Measurements from ENCODE around the gene SLIT1.

DNA sequence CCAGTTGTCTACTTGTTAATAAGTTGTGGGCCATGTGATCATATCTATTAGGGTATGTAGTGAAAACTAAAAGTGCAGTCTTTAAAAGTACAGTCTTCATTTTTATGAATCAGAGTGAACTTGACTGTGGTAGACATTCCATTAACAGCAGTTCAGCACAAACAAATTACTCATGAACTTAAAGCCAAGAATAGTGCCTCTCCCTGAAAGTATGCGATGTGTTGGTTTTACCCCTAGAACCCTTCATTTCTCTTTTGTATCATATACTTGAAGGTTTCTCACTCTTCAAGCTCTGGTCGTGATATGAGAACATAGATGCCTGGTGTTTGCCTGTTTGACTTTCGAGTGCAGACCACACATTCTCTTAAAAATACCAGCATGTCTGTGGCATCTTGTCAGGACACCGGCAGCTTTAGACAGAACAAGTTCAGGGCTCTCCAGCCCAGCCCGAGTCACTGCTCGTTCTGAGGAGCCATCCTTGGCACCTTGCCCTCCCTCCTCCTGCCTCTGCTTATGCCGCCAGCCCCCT is 194.4 kb downstream of the SLIT1 start:
- TF ChIP-seq, protein P1, sequence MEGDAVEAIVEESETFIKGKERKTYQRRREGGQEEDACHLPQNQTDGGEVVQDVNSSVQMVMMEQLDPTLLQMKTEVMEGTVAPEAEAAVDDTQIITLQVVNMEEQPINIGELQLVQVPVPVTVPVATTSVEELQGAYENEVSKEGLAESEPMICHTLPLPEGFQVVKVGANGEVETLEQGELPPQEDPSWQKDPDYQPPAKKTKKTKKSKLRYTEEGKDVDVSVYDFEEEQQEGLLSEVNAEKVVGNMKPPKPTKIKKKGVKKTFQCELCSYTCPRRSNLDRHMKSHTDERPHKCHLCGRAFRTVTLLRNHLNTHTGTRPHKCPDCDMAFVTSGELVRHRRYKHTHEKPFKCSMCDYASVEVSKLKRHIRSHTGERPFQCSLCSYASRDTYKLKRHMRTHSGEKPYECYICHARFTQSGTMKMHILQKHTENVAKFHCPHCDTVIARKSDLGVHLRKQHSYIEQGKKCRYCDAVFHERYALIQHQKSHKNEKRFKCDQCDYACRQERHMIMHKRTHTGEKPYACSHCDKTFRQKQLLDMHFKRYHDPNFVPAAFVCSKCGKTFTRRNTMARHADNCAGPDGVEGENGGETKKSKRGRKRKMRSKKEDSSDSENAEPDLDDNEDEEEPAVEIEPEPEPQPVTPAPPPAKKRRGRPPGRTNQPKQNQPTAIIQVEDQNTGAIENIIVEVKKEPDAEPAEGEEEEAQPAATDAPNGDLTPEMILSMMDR (IDR thresholded peaks at IDR 0.05) = no peak
- TF ChIP-seq EP300 (IDR thresholded peaks at IDR 0.05) (no peak), POLR2AphosphoS5 (IDR thresholded peaks at IDR 0.05) (no peak)
